Neural progenitor cell (in vitro differentiated cells): ENCODE data around the gene CRTC1. TPM values are rescaled to one million over a fixed set of nuclear protein-coding genes. Genes with fewer than 3 reads are reported as not detected.

ENCODE experiments used
- DNase-seq: peaks from one replicate; pipeline ENCODE4 v3.0.0-alpha.2; 2016; ENCODE audit warnings: low spot score
- H2AFZ ChIP-seq: fragments of 200-600 bp; sonication (generic); replicated peaks from 2 replicates; pipeline ENCODE4 v1.6.1; 2016; ENCODE audit warnings: antibody characterized with exemption
- H3F3A ChIP-seq: fragments of 200-600 bp; sonication (generic); 2 replicates; pipeline ENCODE4 v1.6.1; 2016; ENCODE audit warnings: antibody characterized with exemption, low read depth
- H3K27ac ChIP-seq: fragments of 200-600 bp; sonication (generic); 2 replicates; pipeline ENCODE4 v1.5.1; 2016; ENCODE audit warnings: mild to moderate bottlenecking
- H3K27me3 ChIP-seq: fragments of 200-600 bp; sonication (generic); 2 replicates; pipeline ENCODE4 v1.6.1; 2016; ENCODE audit warnings: mild to moderate bottlenecking, moderate library complexity
- H3K36me3 ChIP-seq: fragments of 200-600 bp; sonication (generic); 2 replicates; pipeline ENCODE4 v1.5.1; 2016
- H3K4me1 ChIP-seq: fragments of 200-600 bp; sonication (generic); 2 replicates; pipeline ENCODE4 v1.6.1; 2016; ENCODE audit warnings: mixed run types
- H3K4me2 ChIP-seq: fragments of 200-600 bp; sonication (generic); 2 replicates; pipeline ENCODE4 v1.6.1; 2016
- H3K4me3 ChIP-seq: fragments of 200-600 bp; sonication (generic); 2 replicates; pipeline ENCODE4 v1.5.1; 2016
- H3K79me2 ChIP-seq: fragments of 200-600 bp; sonication (generic); 2 replicates; pipeline ENCODE4 v1.6.1; 2016; ENCODE audit warnings: low read depth
- H3K9ac ChIP-seq: fragments of 200-600 bp; sonication (generic); 2 replicates; pipeline ENCODE4 v1.6.1; 2016
- H3K9me3 ChIP-seq: fragments of 200-600 bp; sonication (generic); 2 replicates; pipeline ENCODE4 v1.5.1; 2016; ENCODE audit warnings: low read depth
- H4K20me1 ChIP-seq: fragments of 200-600 bp; sonication (generic); 2 replicates; pipeline ENCODE4 v1.6.1; 2016; ENCODE audit warnings: low read depth
- H3K27ac Mint-ChIP-seq: 3 replicates; pipeline ENCODE4 v1.8.0; 2021; ENCODE audit warnings: mixed read lengths
- H3K27me3 Mint-ChIP-seq: 2 replicates; pipeline ENCODE4 v1.8.0; 2022; ENCODE audit warnings: low read depth, mild to moderate bottlenecking, inconsistent platforms, moderate library complexity, mixed read lengths; ENCODE audit not compliant: insufficient read depth
- H3K36me3 Mint-ChIP-seq: 3 replicates; pipeline ENCODE4 v1.8.0; 2021; ENCODE audit warnings: mixed read lengths
- H3K4me1 Mint-ChIP-seq: 3 replicates; pipeline ENCODE4 v1.8.0; 2021; ENCODE audit warnings: mixed read lengths
- H3K4me3 Mint-ChIP-seq: 3 replicates; pipeline ENCODE4 v1.8.0; 2021; ENCODE audit warnings: mild to moderate bottlenecking, moderate library complexity, mixed read lengths
- H3K9me3 Mint-ChIP-seq: 3 replicates; pipeline ENCODE4 v1.8.0; 2020; ENCODE audit warnings: mixed read lengths
- EZH2 ChIP-seq: fragments of 200-600 bp; sonication (generic); IDR thresholded peaks from 2 replicates; pipeline ENCODE4 v1.6.1; 2017; ENCODE audit warnings: antibody characterized with exemption, mild to moderate bottlenecking, moderate library complexity
- EZH2phosphoT487 ChIP-seq: fragments of 200-600 bp; sonication (generic); IDR thresholded peaks from 2 replicates; pipeline ENCODE4 v1.6.1; 2017; ENCODE audit warnings: antibody characterized with exemption
- total RNA-seq: library from RNA; depleted of rRNA; stranded (reverse); fragments of >200 nt; gene quantifications from 2 replicates; pipeline ENCODE4 v1.2.3, GENCODE V29; 2015; ENCODE audit warnings: low replicate concordance
- TF ChIP-seq, protein P1 (sequence below): fragments of 200-600 bp; sonication (generic); IDR thresholded peaks from 2 replicates; pipeline ENCODE4 v1.5.1; 2017; ENCODE audit warnings: antibody characterized with exemption, mild to moderate bottlenecking

Gene CRTC1
- total RNA-seq, 1 donor from 2014 or later: 2.4 TPM

DNA sequence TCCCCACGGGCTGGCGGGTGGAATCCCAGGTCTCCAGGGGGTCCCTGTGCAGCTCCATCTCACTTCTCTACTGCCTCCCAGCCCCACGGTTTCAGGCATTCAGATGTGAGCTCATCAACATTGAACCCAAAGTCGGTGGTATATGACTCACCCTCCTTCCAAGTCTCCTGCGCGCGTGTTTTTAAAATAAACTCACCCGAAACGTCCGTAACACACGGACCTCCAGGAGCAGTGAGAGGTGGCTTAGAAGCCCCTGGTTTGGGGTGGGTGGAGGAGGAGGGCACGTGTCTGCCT lies 14.0 kb upstream of the CRTC1 start:
- H3F3A ChIP-seq: peaks cover 7% of the 10 kb centered on the region
- H2AFZ ChIP-seq: no peak overlapping the region
- DNase-seq: no peak
- Mint-ChIP-seq H3K36me3 (peaks cover 5% of the 10 kb centered on the region), H3K4me1 (peaks cover 8% of the 10 kb centered on the region), H3K4me3 (no peak overlapping the region), H3K27me3 (peaks cover 2% of the 10 kb centered on the region), H3K27ac (no peak overlapping the region), H3K9me3 (no peaks in the 10 kb centered on the region)
- H3K9ac ChIP-seq: no peak overlapping the region
- H3K27me3 ChIP-seq: no peaks in the 10 kb centered on the region
- H3K9me3 ChIP-seq: no peaks in the 10 kb centered on the region
- no peak overlapping the region for H3K4me3 ChIP-seq
- H3K27ac ChIP-seq: no peak overlapping the region
- no peaks in the 10 kb centered on the region for H3K79me2 ChIP-seq
- no peaks in the 10 kb centered on the region for H3K36me3 ChIP-seq
- H3K4me1 ChIP-seq: no peaks in the 10 kb centered on the region
- H3K4me2 ChIP-seq: no peak overlapping the region
- no peaks in the 10 kb centered on the region for H4K20me1 ChIP-seq
- TF ChIP-seq EZH2phosphoT487 (no peak), EZH2 (no peak)
- TF ChIP-seq, protein P1, sequence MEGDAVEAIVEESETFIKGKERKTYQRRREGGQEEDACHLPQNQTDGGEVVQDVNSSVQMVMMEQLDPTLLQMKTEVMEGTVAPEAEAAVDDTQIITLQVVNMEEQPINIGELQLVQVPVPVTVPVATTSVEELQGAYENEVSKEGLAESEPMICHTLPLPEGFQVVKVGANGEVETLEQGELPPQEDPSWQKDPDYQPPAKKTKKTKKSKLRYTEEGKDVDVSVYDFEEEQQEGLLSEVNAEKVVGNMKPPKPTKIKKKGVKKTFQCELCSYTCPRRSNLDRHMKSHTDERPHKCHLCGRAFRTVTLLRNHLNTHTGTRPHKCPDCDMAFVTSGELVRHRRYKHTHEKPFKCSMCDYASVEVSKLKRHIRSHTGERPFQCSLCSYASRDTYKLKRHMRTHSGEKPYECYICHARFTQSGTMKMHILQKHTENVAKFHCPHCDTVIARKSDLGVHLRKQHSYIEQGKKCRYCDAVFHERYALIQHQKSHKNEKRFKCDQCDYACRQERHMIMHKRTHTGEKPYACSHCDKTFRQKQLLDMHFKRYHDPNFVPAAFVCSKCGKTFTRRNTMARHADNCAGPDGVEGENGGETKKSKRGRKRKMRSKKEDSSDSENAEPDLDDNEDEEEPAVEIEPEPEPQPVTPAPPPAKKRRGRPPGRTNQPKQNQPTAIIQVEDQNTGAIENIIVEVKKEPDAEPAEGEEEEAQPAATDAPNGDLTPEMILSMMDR: no peak

DNA sequence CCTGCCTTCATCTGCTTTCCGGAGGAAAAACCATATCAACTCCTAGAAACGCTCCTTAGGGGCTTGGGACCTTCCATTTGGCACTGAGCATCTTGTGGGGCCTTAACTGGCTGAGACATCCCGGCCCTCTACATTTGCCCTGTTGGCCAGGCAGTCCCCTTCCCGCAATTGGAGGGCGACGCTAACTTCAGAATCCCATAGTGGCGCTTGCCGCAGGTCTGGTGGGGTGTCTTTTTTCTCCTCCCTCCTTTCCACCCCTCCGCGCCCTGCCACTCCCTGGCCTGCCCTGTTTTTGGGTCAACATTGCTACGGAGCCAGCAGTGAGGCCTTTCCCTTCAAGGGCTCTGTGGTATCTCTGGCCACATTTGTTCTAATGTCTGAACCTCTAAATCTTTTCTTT lies 13.6 kb upstream of the CRTC1 start:
- H3K36me3 ChIP-seq: no peaks in the 10 kb centered on the region
- H3K4me1 ChIP-seq: no peaks in the 10 kb centered on the region
- no peaks in the 10 kb centered on the region for H3K9me3 ChIP-seq
- H3F3A ChIP-seq: peaks cover 7% of the 10 kb centered on the region
- H3K79me2 ChIP-seq: no peaks in the 10 kb centered on the region
- TF ChIP-seq, protein P1: no peak
- TF ChIP-seq EZH2 (no peak), EZH2phosphoT487 (no peak)
- no peak for DNase-seq
- H3K36me3 Mint-ChIP-seq: peaks cover 5% of the 10 kb centered on the region
- H3K4me2 ChIP-seq: no peak overlapping the region
- H3K9me3 Mint-ChIP-seq: no peaks in the 10 kb centered on the region
- H3K4me1 Mint-ChIP-seq: peaks cover 8% of the 10 kb centered on the region
- H2AFZ ChIP-seq: no peak overlapping the region
- H3K27ac ChIP-seq: no peak overlapping the region
- H3K27me3 Mint-ChIP-seq: peaks cover 2% of the 10 kb centered on the region
- no peak overlapping the region for H3K4me3 Mint-ChIP-seq
- H3K27ac Mint-ChIP-seq: no peak overlapping the region
- no peak overlapping the region for H3K9ac ChIP-seq
- H3K27me3 ChIP-seq: no peaks in the 10 kb centered on the region
- H3K4me3 ChIP-seq: no peak overlapping the region
- H4K20me1 ChIP-seq: no peaks in the 10 kb centered on the region

DNA sequence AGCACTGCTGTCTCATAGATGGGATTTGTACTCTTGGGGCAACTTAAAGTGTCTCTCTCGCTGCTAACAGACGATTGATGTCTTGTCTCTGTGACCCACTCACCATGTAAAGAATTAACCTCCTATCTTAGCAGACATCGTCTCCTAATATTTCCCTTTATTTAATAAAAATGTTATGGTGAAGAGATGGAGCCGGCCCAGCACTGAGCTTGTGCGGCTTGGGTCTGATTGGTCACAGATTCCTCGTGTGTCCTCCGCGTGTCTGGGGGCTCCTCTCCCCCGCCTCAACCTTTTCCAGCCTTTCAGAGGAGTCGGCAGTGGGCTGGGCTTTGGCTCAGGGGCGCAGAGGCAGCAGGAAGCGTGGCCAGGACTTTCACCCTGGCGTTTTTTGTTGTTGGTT lies 13.2 kb upstream of the CRTC1 start:
- H4K20me1 ChIP-seq: no peaks in the 10 kb centered on the region
- H2AFZ ChIP-seq: no peak overlapping the region
- DNase-seq: no peak
- H3K9me3 Mint-ChIP-seq: no peaks in the 10 kb centered on the region
- H3K36me3 ChIP-seq: no peaks in the 10 kb centered on the region
- TF ChIP-seq EZH2phosphoT487: no peak
- TF ChIP-seq, protein P1: no peak
- TF ChIP-seq EZH2: no peak
- peaks cover 2% of the 10 kb centered on the region for H3K27me3 Mint-ChIP-seq
- H3K4me1 ChIP-seq: no peaks in the 10 kb centered on the region
- no peak overlapping the region for H3K4me3 ChIP-seq
- no peaks in the 10 kb centered on the region for H3K9me3 ChIP-seq
- no peak overlapping the region for H3K4me2 ChIP-seq
- no peaks in the 10 kb centered on the region for H3K27me3 ChIP-seq
- H3K36me3 Mint-ChIP-seq: peaks cover 5% of the 10 kb centered on the region
- H3K79me2 ChIP-seq: no peaks in the 10 kb centered on the region
- peaks cover 7% of the 10 kb centered on the region for H3F3A ChIP-seq
- H3K9ac ChIP-seq: no peak overlapping the region
- H3K27ac ChIP-seq: no peak overlapping the region
- peaks cover 8% of the 10 kb centered on the region for H3K4me1 Mint-ChIP-seq
- no peak overlapping the region for H3K27ac Mint-ChIP-seq
- no peak overlapping the region for H3K4me3 Mint-ChIP-seq
